Activated CD4-positive, alpha-beta memory T cell treated with anti-CD3 and anti-CD28 coated beads, Interleukin-2, amount 10 ng/mL, durations not matched to agents 7 days and 5 days (primary cell): ENCODE results near the gene IFI30. TPM values are rescaled to one million over a fixed set of nuclear protein-coding genes. Genes with fewer than 3 reads are reported as not detected.

Experiments used
- CTCF ChIA-PET: fragments of 350-600 bp; sonication (Branson Sonifier 250); formaldehyde crosslinking; loops from one replicate; lab custom pipeline; 2021; ENCODE audit warnings: antibody characterized with exemption, inconsistent platforms; lab: Charles Lee
- POLR2A ChIA-PET: fragments of 350-600 bp; sonication (Branson Sonifier 250); formaldehyde crosslinking; loops from one replicate; lab custom pipeline; 2021; ENCODE audit warnings: antibody characterized with exemption; lab: Charles Lee
- DNase-seq: peaks from one replicate; pipeline ENCODE4 v3.0.0-alpha.2; 2020
- H3K27ac Mint-ChIP-seq: one replicate; pipeline ENCODE4 v1.8.0; 2021; ENCODE audit warnings: mild to moderate bottlenecking, mixed read lengths
- H3K27me3 Mint-ChIP-seq: one replicate; pipeline ENCODE4 v1.8.0; 2021; ENCODE audit warnings: mixed read lengths
- H3K36me3 Mint-ChIP-seq: one replicate; pipeline ENCODE4 v1.8.0; 2021; ENCODE audit warnings: low read depth, mixed read lengths
- H3K4me1 Mint-ChIP-seq: one replicate; pipeline ENCODE4 v1.8.0; 2021; ENCODE audit warnings: mixed read lengths
- H3K4me3 Mint-ChIP-seq: one replicate; pipeline ENCODE4 v1.8.0; 2021; ENCODE audit warnings: mild to moderate bottlenecking, mixed read lengths
- H3K9me3 Mint-ChIP-seq: one replicate; pipeline ENCODE4 v1.8.0; 2021; ENCODE audit warnings: mixed read lengths
- total RNA-seq, 2 experiments: library from RNA; stranded (reverse); gene quantifications; one replicate each; pipeline ENCODE4 v1.2.3, GENCODE V29; 2021

The IFI30 gene
- total RNA-seq, 2 experiments from 2014 or later = 48.0 to 55.6 TPM

DNA sequence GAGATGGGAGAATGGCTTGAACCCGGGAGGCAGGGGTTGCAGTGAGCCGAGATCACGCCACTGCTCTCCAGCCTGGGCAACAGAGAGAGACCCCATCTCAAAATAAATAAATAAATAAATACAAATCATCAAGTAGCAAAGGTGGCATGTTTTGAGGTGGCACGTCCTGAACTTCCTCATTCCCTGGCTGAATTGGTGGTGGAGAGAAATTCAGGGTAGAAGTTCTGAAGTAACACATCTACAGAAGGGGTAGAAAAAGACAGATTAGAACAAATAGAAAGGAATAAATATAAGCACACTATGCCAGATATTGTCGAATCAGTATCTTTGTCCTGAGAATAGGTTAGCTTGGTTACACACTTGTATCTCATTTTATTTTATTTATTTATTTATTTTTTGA lies 6.3 kb downstream of the IFI30 start:
- Mint-ChIP-seq H3K4me1 (peaks cover 6% of the 10 kb centered on the region), H3K9me3 (no peaks in the 10 kb centered on the region), H3K36me3 (peaks cover 21% of the 10 kb centered on the region), H3K4me3 (no peak overlapping the region), H3K27ac (no peak overlapping the region), H3K27me3 (no peaks in the 10 kb centered on the region)
- ChIA-PET POLR2A (no interaction called here), CTCF (interaction anchor here (1.2 kb wide), 1 partner anchor 172 kb away, joined by 3 read pairs; the partner anchor contains the start of gene ARRDC2)
- DNase-seq = no peak

- H3K4me3 Mint-ChIP-seq = no peak overlapping the region
- no peaks in the 10 kb centered on the region for H3K27me3 Mint-ChIP-seq
- peaks cover 3% of the 10 kb centered on the region for H3K36me3 Mint-ChIP-seq
- no peaks in the 10 kb centered on the region for H3K9me3 Mint-ChIP-seq
- ChIA-PET POLR2A (interaction anchor here (2.6 kb wide), 1 partner anchor 8 kb away, joined by 10 read pairs; no protein-coding TSS in a partner anchor), CTCF (interaction anchor here (0.6 to 1.9 kb wide), 4 partner anchors 8 to 251 kb away, joined by 3 to 7 read pairs (median 4); partner anchors contain the start of gene CCDC124)
- H3K27ac Mint-ChIP-seq = no peak overlapping the region
- DNase-seq = no peak
- H3K4me1 Mint-ChIP-seq = no peaks in the 10 kb centered on the region
Measured at GRCh38 chr19:18183529-18183928, 9.9 kb downstream of the IFI30 start.

DNA sequence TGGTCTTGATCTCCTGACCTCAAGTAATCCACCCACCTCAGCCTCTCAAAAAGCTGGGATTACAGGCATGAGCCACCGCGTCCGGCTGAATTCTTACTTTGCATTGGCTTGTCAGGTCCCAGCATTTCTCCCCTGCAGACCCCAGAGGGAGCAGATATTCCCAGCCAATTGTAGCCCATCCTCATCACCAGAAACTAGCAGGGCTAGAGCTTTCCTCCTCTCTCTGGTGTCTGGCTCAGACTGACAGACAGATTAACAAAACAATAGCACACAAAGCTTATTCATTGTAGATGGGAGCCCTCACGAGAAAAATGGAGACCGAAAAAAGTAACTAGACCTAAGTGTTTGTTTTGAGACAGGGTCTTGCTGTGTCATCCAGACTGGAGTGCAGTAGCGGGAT lies 11.9 kb downstream of the IFI30 start:
- CTCF ChIA-PET = interaction anchor here (0.6 kb wide), 1 partner anchor 209 kb away, joined by 3 read pairs; no protein-coding TSS in a partner anchor
- Mint-ChIP-seq H3K27ac (no peak overlapping the region), H3K4me3 (no peak overlapping the region), H3K27me3 (no peaks in the 10 kb centered on the region), H3K36me3 (no peaks in the 10 kb centered on the region), H3K9me3 (no peaks in the 10 kb centered on the region), H3K4me1 (no peaks in the 10 kb centered on the region)
- no peak for DNase-seq
- POLR2A ChIA-PET = interaction anchor here (2.1 to 2.6 kb wide), 2 partner anchors 10 to 11 kb away, joined by 7 to 10 read pairs; no protein-coding TSS in a partner anchor

GRCh38 chr19:18190278-18190677 lies 16.7 kb downstream of the IFI30 start:
- DNase-seq = no peak
- POLR2A ChIA-PET = no interaction called here
- peaks cover 23% of the 10 kb centered on the region for H3K4me1 Mint-ChIP-seq
- no peak overlapping the region for H3K4me3 Mint-ChIP-seq
- H3K36me3 Mint-ChIP-seq = no peaks in the 10 kb centered on the region
- no peaks in the 10 kb centered on the region for H3K27me3 Mint-ChIP-seq
- CTCF ChIA-PET = no interaction called here
- no peaks in the 10 kb centered on the region for H3K9me3 Mint-ChIP-seq
- H3K27ac Mint-ChIP-seq = no peak overlapping the region

- POLR2A ChIA-PET = interaction anchor here (0.6 to 3.7 kb wide), 10 partner anchors 11 to 352 kb away, joined by 3 to 32 read pairs (median 4); partner anchors contain the start of genes FKBP8, JUND, LSM4 and RAB3A
- peak overlapping the region; percentile 74 for H3K4me3 Mint-ChIP-seq
- no peaks in the 10 kb centered on the region for H3K9me3 Mint-ChIP-seq
- no peak for DNase-seq
- peak overlapping the region; percentile 85 for H3K27ac Mint-ChIP-seq
- no peaks in the 10 kb centered on the region for H3K36me3 Mint-ChIP-seq
- no peaks in the 10 kb centered on the region for H3K27me3 Mint-ChIP-seq
- CTCF ChIA-PET = interaction anchor here (0.7 to 3.2 kb wide), 14 partner anchors 8 to 227 kb away, joined by 3 to 21 read pairs (median 6); partner anchors contain the start of genes IFI30, RAB3A and SSBP4
- H3K4me1 Mint-ChIP-seq = peaks cover 23% of the 10 kb centered on the region
Measured at GRCh38 chr19:18191640-18192062, 18.0 kb downstream of the IFI30 start.

GRCh38 chr19:18192673-18193387 lies 19.2 kb downstream of the IFI30 start, which contains the start of gene MPV17L2:
Gene MPV17L2 (plus strand): TSS chr19:18193218. CDS start chr19:18193282, 64 bp downstream.
- DNase-seq = peak; percentile 99
- CTCF ChIA-PET = interaction anchor here (0.5 to 3.2 kb wide), 22 partner anchors 9 to 226 kb away, joined by 3 to 21 read pairs (median 5); partner anchors contain the start of genes IFI30, JUND, LSM4 and RAB3A
- H3K4me1 Mint-ChIP-seq = peaks cover 23% of the 10 kb centered on the region
- H3K36me3 Mint-ChIP-seq = no peaks in the 10 kb centered on the region
- H3K27ac Mint-ChIP-seq = peak within 1 kb of the TSS; percentile 85
- POLR2A ChIA-PET = interaction anchor here (0.7 to 3.7 kb wide), 14 partner anchors 12 to 351 kb away, joined by 3 to 32 read pairs (median 3); partner anchors contain the start of genes FKBP8, JUND, LSM4 and PIK3R2
- H3K4me3 Mint-ChIP-seq = peak within 1 kb of the TSS; percentile 74
- H3K9me3 Mint-ChIP-seq = no peaks in the 10 kb centered on the region
- H3K27me3 Mint-ChIP-seq = no peaks in the 10 kb centered on the region

GRCh38 chr19:18193388-18194180 lies 20.0 kb downstream of the IFI30 start:
- Mint-ChIP-seq H3K4me1 (peaks cover 23% of the 10 kb centered on the region), H3K27me3 (no peaks in the 10 kb centered on the region), H3K9me3 (no peaks in the 10 kb centered on the region), H3K4me3 (peak overlapping the region; percentile 74), H3K36me3 (peaks cover 5% of the 10 kb centered on the region), H3K27ac (peak overlapping the region; percentile 85)
- ChIA-PET POLR2A (interaction anchor here (0.6 to 3.7 kb wide), 11 partner anchors 11 to 350 kb away, joined by 3 to 32 read pairs (median 4); partner anchors contain the start of genes FKBP8, JUND, LSM4 and PIK3R2), CTCF (interaction anchor here (0.9 to 3.2 kb wide), 16 partner anchors 8 to 213 kb away, joined by 3 to 21 read pairs (median 4); partner anchors contain the start of genes IFI30, JUND, LSM4 and RAB3A)
- no peak for DNase-seq

- Mint-ChIP-seq H3K9me3 (no peaks in the 10 kb centered on the region), H3K36me3 (peaks cover 5% of the 10 kb centered on the region), H3K27ac (peak overlapping the region; percentile 85), H3K27me3 (no peaks in the 10 kb centered on the region), H3K4me3 (peak overlapping the region; percentile 74), H3K4me1 (peaks cover 23% of the 10 kb centered on the region)
- no peak for DNase-seq
- ChIA-PET CTCF (interaction anchor here (1.6 to 3.2 kb wide), 3 partner anchors 8 to 26 kb away, joined by 4 to 21 read pairs (median 9); partner anchors contain the start of gene RAB3A), POLR2A (interaction anchor here (0.6 to 3.7 kb wide), 4 partner anchors 11 to 169 kb away, joined by 3 to 32 read pairs (median 4); partner anchors contain the start of gene RAB3A)
Measured at GRCh38 chr19:18194181-18194530, 20.5 kb downstream of the IFI30 start.

GRCh38 chr19:18194554-18195238 lies 21.1 kb downstream of the IFI30 start:
- H3K27me3 Mint-ChIP-seq = no peaks in the 10 kb centered on the region
- peak; percentile 25 for DNase-seq
- no peaks in the 10 kb centered on the region for H3K9me3 Mint-ChIP-seq
- POLR2A ChIA-PET = interaction anchor here (0.6 to 3.7 kb wide), 3 partner anchors 10 to 170 kb away, joined by 3 to 32 read pairs (median 4); partner anchors contain the start of gene RAB3A
- H3K4me3 Mint-ChIP-seq = peak overlapping the region; percentile 74
- peaks cover 23% of the 10 kb centered on the region for H3K4me1 Mint-ChIP-seq
- H3K36me3 Mint-ChIP-seq = peaks cover 6% of the 10 kb centered on the region
- H3K27ac Mint-ChIP-seq = no peak overlapping the region
- CTCF ChIA-PET = interaction anchor here (0.6 to 3.2 kb wide), 4 partner anchors 10 to 164 kb away, joined by 3 to 21 read pairs (median 6); partner anchors contain the start of gene RAB3A

DNA sequence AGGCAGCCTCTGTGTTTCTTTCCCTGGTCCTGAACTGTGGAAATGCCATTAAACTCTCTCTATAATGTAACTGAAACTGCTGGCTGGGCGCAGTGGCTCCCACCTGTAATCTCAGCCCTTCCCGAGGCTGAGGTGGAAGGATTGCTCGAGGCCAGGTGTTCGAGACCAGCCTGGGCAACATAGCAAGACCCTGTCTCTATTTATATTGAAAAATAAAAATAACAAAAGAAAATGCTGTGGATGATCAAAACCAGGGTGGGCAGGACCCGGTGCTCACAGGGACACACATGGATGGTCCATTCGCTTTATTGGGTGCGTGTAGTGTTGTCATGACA lies 22.9 kb downstream of the IFI30 start:
- ChIA-PET CTCF (no interaction called here), POLR2A (no interaction called here)
- no peak for DNase-seq
- no peak overlapping the region for H3K4me3 Mint-ChIP-seq
- peaks cover 8% of the 10 kb centered on the region for H3K36me3 Mint-ChIP-seq
- no peaks in the 10 kb centered on the region for H3K27me3 Mint-ChIP-seq
- H3K9me3 Mint-ChIP-seq = no peaks in the 10 kb centered on the region
- H3K27ac Mint-ChIP-seq = no peak overlapping the region
- peaks cover 23% of the 10 kb centered on the region for H3K4me1 Mint-ChIP-seq

DNA sequence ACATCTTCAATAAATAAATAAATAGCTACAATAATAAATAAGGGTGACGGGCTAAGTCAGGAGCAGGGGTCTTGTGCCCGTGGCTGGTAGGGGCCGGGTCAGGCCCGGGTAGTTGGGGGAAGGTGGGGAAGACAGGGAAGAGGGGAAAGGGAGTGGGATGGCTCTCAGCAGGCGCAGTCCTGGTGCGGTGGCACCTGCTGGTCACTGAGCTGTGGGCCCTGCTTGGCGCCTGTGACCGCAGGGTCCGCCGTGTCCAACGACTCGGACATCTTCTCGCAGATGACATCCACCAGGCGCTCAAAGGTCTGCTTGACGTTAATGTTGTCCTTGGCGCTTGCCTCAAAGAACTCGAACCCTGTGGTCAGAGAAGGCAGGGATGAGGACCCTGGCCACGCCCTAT lies 23.7 kb downstream of the IFI30 start:
- ChIA-PET POLR2A (no interaction called here), CTCF (interaction anchor here (0.7 kb wide), 1 partner anchor 55 kb away, joined by 3 read pairs; no protein-coding TSS in a partner anchor)
- Mint-ChIP-seq H3K9me3 (no peaks in the 10 kb centered on the region), H3K27me3 (no peaks in the 10 kb centered on the region), H3K4me3 (no peak overlapping the region), H3K4me1 (peaks cover 23% of the 10 kb centered on the region), H3K36me3 (peaks cover 8% of the 10 kb centered on the region), H3K27ac (no peak overlapping the region)
- no peak for DNase-seq
